Measurements from ENCODE around the gene C9orf43. TPM values are rescaled to one million over a fixed set of nuclear protein-coding genes. Genes with fewer than 3 reads are reported as not detected.

Gene C9orf43, protein sequence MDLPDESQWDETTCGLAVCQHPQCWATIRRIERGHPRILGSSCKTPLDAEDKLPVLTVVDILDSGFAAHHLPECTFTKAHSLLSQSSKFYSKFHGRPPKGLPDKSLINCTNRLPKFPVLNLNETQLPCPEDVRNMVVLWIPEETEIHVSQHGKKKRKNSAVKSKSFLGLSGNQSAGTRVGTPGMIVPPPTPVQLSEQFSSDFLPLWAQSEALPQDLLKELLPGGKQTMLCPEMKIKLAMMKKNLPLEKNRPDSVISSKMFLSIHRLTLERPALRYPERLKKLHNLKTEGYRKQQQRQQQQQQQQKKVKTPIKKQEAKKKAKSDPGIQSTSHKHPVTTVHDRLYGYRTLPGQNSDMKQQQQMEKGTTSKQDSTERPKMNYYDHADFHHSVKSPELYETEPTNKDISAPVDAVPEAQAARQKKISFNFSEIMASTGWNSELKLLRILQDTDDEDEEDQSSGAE
- total RNA-seq (2014; rRNA removed; shearing (Covaris generic)) (1.8 and 3.0 TPM in 2 replicates), total RNA-seq (2022) (1.8 and 2.9 TPM in 2 replicates), Bru-seq, nascent RNA (percentile 57 among the genes with signal in this experiment), BruChase-seq, experiment 1, labeled RNA remaining after a 6-hour chase (percentile 44 among the genes with signal in this experiment), BruChase-seq, experiment 2, labeled RNA remaining after a 2-hour chase (percentile 49 among the genes with signal in this experiment)
- long read RNA-seq: 0 reads

DNA sequence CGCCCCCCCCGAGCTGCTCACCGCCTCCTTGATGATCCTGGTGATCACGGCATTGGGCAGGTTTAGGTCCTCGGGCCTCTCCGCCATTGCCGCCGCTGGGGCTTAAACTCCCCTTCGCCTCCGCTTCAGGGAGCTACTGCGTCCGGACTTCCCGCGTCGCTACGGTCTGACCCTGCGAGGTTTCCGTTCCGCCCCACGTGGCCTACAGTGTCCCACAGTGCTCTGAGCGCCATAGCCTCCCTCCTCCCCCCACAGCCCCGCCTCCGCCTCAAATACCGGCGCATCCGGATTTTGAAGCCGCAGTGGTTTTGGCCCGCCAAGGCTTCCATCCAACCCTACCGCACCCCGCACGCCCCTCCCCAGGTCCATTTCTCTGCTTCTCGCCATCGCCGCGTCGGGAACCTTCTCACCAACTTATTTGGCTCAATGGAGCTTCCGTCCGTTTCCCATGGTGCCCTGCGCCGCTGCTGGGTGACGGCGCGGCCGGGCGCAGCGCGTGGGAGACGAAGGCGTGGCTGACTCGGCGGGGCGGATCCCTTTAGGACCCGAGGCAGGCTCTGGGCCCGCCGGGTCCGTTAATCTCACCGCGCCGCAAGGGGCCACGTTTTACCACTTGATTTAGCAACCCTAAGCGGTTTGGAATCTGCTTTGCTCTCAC is at the start of gene C9orf43, which contains the start of gene POLE3:
Gene C9orf43, plus strand, starts transcription at position 541 of the 658 bp plus-strand sequence. CDS start 2,747 bp downstream, outside the sequence.
Gene POLE3, minus strand, starts transcription at position 469 of the 658 bp plus-strand sequence. Its CDS starts 382 bp downstream, at position 87.
- intact Hi-C loops (cut with micrococcal nuclease; ENCODE audit: unreplicated experiment): loop anchor here (1.0 to 10.0 kb wide), 6 partner anchors 34 to 964 kb away; partner anchors contain the start of genes CDC26, FKBP15, HDHD3 and PRPF4
- peak within 1 kb of the TSS; percentile 97 for H3K27ac ChIP-seq (ENCODE audit: low read depth, low read length, poor library complexity, severe bottlenecking)
- POLR2A ChIA-PET: interaction anchor here (0.6 to 2.6 kb wide), 12 partner anchors 9 to 989 kb away, joined by 3 to 14 read pairs (median 4); partner anchors contain the start of genes ALAD, BSPRY and CDC26
- peaks cover 32% of the 10 kb centered on the region for H3K36me3 ChIP-seq (ENCODE audit: insufficient read depth, low read length)
- peak within 1 kb of the TSS; percentile 89 for H3K4me2 ChIP-seq (ENCODE audit: low read length)
- BruUV-seq (replicated peaks): no TSS peak
- H3K9me3 ChIP-seq (ENCODE audit: low read length): no peaks in the 10 kb centered on the region
- H3K9me2 ChIP-seq (ENCODE audit: insufficient read depth, low read length): no peaks in the 10 kb centered on the region
- CTCF ChIA-PET (ENCODE audit: unreplicated experiment): interaction anchor here (0.6 to 0.8 kb wide), 2 partner anchors 101 to 141 kb away, joined by 3 read pairs; no protein-coding TSS in a partner anchor
- peaks cover 46% of the 10 kb centered on the region for H3K4me1 ChIP-seq (ENCODE audit: insufficient read depth, low read length, poor library complexity, severe bottlenecking)
- peak; percentile 97 for DNase-seq (ENCODE audit: low spot score)
- peak within 1 kb of the TSS; percentile 88; the same call in 1 of the 2 replicates for H2AFZ ChIP-seq (ENCODE audit: low read length)
- TF ChIP-seq, protein P1, sequence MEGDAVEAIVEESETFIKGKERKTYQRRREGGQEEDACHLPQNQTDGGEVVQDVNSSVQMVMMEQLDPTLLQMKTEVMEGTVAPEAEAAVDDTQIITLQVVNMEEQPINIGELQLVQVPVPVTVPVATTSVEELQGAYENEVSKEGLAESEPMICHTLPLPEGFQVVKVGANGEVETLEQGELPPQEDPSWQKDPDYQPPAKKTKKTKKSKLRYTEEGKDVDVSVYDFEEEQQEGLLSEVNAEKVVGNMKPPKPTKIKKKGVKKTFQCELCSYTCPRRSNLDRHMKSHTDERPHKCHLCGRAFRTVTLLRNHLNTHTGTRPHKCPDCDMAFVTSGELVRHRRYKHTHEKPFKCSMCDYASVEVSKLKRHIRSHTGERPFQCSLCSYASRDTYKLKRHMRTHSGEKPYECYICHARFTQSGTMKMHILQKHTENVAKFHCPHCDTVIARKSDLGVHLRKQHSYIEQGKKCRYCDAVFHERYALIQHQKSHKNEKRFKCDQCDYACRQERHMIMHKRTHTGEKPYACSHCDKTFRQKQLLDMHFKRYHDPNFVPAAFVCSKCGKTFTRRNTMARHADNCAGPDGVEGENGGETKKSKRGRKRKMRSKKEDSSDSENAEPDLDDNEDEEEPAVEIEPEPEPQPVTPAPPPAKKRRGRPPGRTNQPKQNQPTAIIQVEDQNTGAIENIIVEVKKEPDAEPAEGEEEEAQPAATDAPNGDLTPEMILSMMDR (conservative IDR thresholded peaks at IDR 0.05; ENCODE audit: low read length): no peak
- no peak for TF ChIP-seq EZH2phosphoT487 (IDR thresholded peaks at IDR 0.05; ENCODE audit: borderline replicate concordance, low read depth, low read length)
- H4K20me1 ChIP-seq (ENCODE audit: insufficient read depth, low read length): no peaks in the 10 kb centered on the region; the same call in 1 of the 2 replicates
- H3K4me3 ChIP-seq (ENCODE audit: low read depth, low read length, poor library complexity, severe bottlenecking): peak within 1 kb of the TSS; percentile 88
- H3K79me2 ChIP-seq (ENCODE audit: insufficient read depth, low read depth, low read length): peaks cover 31% of the 10 kb centered on the region

DNA sequence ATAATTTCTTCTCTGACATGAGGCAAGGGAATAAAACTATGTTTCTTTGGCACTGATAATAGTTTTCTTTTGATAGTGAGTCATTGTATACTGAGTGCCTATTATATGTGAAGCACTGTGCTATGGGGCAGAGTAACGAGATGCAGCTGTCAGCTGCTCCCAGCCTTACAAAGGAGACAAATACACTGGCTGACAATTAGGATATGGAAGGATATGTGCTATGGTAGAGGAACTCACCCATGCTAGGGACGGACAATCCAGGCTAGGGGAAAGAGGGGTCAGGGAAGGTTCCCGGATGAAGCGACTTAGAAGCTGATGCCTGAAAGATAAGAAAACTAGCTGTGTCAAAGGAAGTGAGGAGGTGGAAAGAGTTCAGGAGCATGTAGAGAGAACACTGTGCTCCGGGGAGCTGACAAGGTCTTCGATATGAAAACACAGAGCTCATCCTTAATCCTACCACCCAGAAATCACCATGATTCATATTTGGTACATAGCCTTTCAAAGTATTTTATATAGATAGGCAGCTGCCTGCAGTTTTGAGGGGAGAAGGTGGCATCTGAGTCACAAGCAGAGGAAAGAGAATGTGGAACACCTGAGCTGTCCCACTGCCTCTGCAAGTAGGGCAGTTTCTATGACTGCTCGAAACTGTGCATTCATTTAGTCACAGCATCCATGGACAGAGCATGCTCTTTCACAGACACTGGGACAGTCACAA is 49.1 kb upstream of the C9orf43 start:
- no peak overlapping the region for H2AFZ ChIP-seq (ENCODE audit: low read length)
- intact Hi-C loops (cut with micrococcal nuclease; ENCODE audit: unreplicated experiment): no loop called here
- no peak for DNase-seq (ENCODE audit: low spot score)

More for the DNA sequence above, 49.1 kb upstream of the C9orf43 start:
- H3K27ac ChIP-seq (ENCODE audit: low read depth, low read length, poor library complexity, severe bottlenecking): no peak overlapping the region
- H3K9me2 ChIP-seq (ENCODE audit: insufficient read depth, low read length): no peaks in the 10 kb centered on the region
- H3K4me1 ChIP-seq (ENCODE audit: insufficient read depth, low read length, poor library complexity, severe bottlenecking): no peaks in the 10 kb centered on the region
- ChIA-PET POLR2A (interaction anchor here (1.4 kb wide), 1 partner anchor 14 kb away, joined by 3 read pairs; no protein-coding TSS in a partner anchor), CTCF (ENCODE audit: unreplicated experiment) (no interaction called here)
- no peaks in the 10 kb centered on the region for H3K9me3 ChIP-seq (ENCODE audit: low read length)
- no peaks in the 10 kb centered on the region; the same call in 1 of the 2 replicates for H4K20me1 ChIP-seq (ENCODE audit: insufficient read depth, low read length)
- H3K79me2 ChIP-seq (ENCODE audit: insufficient read depth, low read depth, low read length): no peaks in the 10 kb centered on the region
- no peak overlapping the region for H3K4me3 ChIP-seq (ENCODE audit: low read depth, low read length, poor library complexity, severe bottlenecking)
- H3K4me2 ChIP-seq (ENCODE audit: low read length): no peak overlapping the region
- TF ChIP-seq EZH2phosphoT487 (IDR thresholded peaks at IDR 0.05; ENCODE audit: borderline replicate concordance, low read depth, low read length): no peak
- TF ChIP-seq, protein P1 (conservative IDR thresholded peaks at IDR 0.05; ENCODE audit: low read length): no peak
- no peaks in the 10 kb centered on the region for H3K36me3 ChIP-seq (ENCODE audit: insufficient read depth, low read length)
- no TSS peak for BruUV-seq (replicated peaks)

Data from OCI-LY7 (cell line).